ENCODE data around the gene FIZ1.

DNA sequence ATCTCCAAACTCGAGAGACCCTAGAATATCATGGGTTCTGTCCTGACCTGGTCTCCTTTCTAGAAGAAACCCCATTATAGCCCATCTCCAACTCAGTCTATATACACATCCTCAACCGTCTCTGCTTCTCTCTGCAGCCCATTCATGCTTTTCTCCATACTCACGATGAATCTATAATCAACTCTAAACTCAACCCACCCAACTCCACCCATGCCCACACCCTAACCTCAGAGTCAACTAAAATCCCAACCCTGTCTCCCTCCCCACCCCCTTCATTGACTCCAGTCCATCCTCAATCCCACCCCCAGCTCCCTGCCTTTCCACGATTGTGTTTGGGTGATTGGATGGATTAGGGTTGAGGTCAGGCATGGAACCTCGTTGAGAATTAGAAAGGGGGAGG is 55.8 kb downstream of the FIZ1 start:
- TF ChIP-seq CTCF (conservative IDR thresholded peaks at IDR 0.05; ENCODE audit: low read depth in 2 of 2): no peak
- TF ChIP-seq EZH2 (IDR thresholded peaks at IDR 0.05; ENCODE audit: low read depth, unreplicated experiment): no peak
- TF ChIP-seq POLR2AphosphoS5 (IDR thresholded peaks at IDR 0.05; ENCODE audit: low read depth): no peak
